SK-N-SH (cell line): ENCODE results near the gene GHRHR. TPM values are rescaled to one million over a fixed set of nuclear protein-coding genes. Genes with fewer than 3 reads are reported as not detected.

Experiments used
- CTCF ChIA-PET: fragments of 300-600, 350-600 bp; formaldehyde crosslinking; extraction: SDS; loops from one replicate; lab custom pipeline; 2021; lab: Yijun Ruan, JAX
- POLR2A ChIA-PET: fragments of 350-600 bp; sonication (Branson Sonifier 250); formaldehyde crosslinking; extraction: SDS; loops from one replicate; lab custom pipeline; 2020; ENCODE audit warnings: antibody characterized with exemption, inconsistent platforms; lab: Yijun Ruan, JAX
- DNase-seq: peaks from one replicate; pipeline ENCODE4 v3.0.0; 2012
- H2AFZ ChIP-seq: fragments of 200-600 bp; sonication (generic); 2 replicates; pipeline ENCODE4 v1.8.1; 2016; ENCODE audit warnings: antibody characterized with exemption, mild to moderate bottlenecking, low read depth
- H3F3A ChIP-seq: fragments of 200-600 bp; sonication (generic); replicated peaks from 2 replicates; pipeline ENCODE3; 2016; ENCODE audit warnings: antibody characterized with exemption, mild to moderate bottlenecking; ENCODE audit not compliant: insufficient read depth
- H3K27ac ChIP-seq, 2 experiments: fragments of 200-500 bp in 1 of 2; fragments of 200-600 bp in 1 of 2; sonication (Bioruptor generic) in 1 of 2; sonication (generic), shearing (Covaris generic) in 1 of 2; 2 replicates each; pipeline versions ENCODE4 v1.5.1 to v1.6.1; 2014 to 2016; ENCODE audit warnings: low read depth in 2 of 2, inconsistent platforms in 1 of 2, low read length in 1 of 2, mild to moderate bottlenecking in 1 of 2, mixed read lengths in 1 of 2
- H3K27me3 ChIP-seq: fragments of 200-600 bp; sonication (generic), shearing (Covaris generic); 2 replicates; pipeline ENCODE4 v1.6.1; 2016; ENCODE audit warnings: mixed run types; ENCODE audit not compliant: insufficient read depth
- H3K36me3 ChIP-seq, 2 experiments: fragments of 200-500 bp in 1 of 2; fragments of 200-600 bp in 1 of 2; sonication (Bioruptor generic) in 1 of 2; sonication (generic) in 1 of 2; replicated peaks in 1 of 2; 2 replicates each; pipeline versions ENCODE3 to v1.5.1; 2014 to 2016; ENCODE audit warnings: low read length in 1 of 2, mild to moderate bottlenecking in 1 of 2; ENCODE audit not compliant: insufficient read depth in 2 of 2, control insufficient read depth in 1 of 2
- H3K4me1 ChIP-seq, 2 experiments: fragments of 200-500 bp in 1 of 2; fragments of 200-600 bp in 1 of 2; sonication (Bioruptor generic) in 1 of 2; sonication (generic), shearing (Covaris generic) in 1 of 2; 2 replicates each; pipeline versions ENCODE4 v1.5.1 to v1.6.1; 2014 to 2016; ENCODE audit warnings: low read depth in 1 of 2, low read length in 1 of 2, mixed run types in 1 of 2; ENCODE audit not compliant: insufficient read depth in 2 of 2, control insufficient read depth in 1 of 2
- H3K4me2 ChIP-seq: fragments of 200-600 bp; sonication (generic), shearing (Covaris generic); 2 replicates; pipeline ENCODE4 v1.6.1; 2017; ENCODE audit warnings: mixed run types
- H3K4me3 ChIP-seq, 2 experiments: fragments of 200-500 bp in 1 of 2; fragments of 200-600 bp in 1 of 2; sonication (Bioruptor generic) in 1 of 2; sonication (generic), shearing (Covaris generic) in 1 of 2; 2 replicates each; pipeline versions ENCODE4 v1.5.1 to v1.8.1; 2014 to 2016; ENCODE audit warnings: low read depth in 2 of 2, inconsistent platforms in 1 of 2, low read length in 1 of 2, mild to moderate bottlenecking in 1 of 2, mixed read lengths in 1 of 2, moderate library complexity in 1 of 2
- H3K79me2 ChIP-seq: fragments of 200-600 bp; sonication (generic); 2 replicates; pipeline ENCODE4 v1.8.1; 2017; ENCODE audit warnings: mild to moderate bottlenecking; ENCODE audit not compliant: insufficient read depth
- H3K9ac ChIP-seq: fragments of 200-600 bp; sonication (generic); 2 replicates; pipeline ENCODE4 v1.6.1; 2017; ENCODE audit warnings: mixed run types
- H3K9me2 ChIP-seq: fragments of 200-600 bp; sonication (generic); 2 replicates; pipeline ENCODE4 v1.6.1; 2017; ENCODE audit warnings: mixed run types
- H3K9me3 ChIP-seq: fragments of 200-600 bp; sonication (generic); 2 replicates; pipeline ENCODE4 v1.6.1; 2017; ENCODE audit warnings: mixed run types, mild to moderate bottlenecking, moderate library complexity
- H4K20me1 ChIP-seq: fragments of 200-600 bp; sonication (generic); 2 replicates; pipeline ENCODE4 v1.6.1; 2017; ENCODE audit warnings: mild to moderate bottlenecking, mixed run types; ENCODE audit not compliant: insufficient read depth
- CHD2 ChIP-seq: fragments of 150-350 bp; IDR thresholded peaks from 2 replicates; pipeline ENCODE4 v1.6.1; 2018; ENCODE audit warnings: low read length; ENCODE audit not compliant: partially characterized antibody
- EZH2phosphoT487 ChIP-seq: fragments of 200-600 bp; sonication (generic); IDR thresholded peaks from 2 replicates; pipeline ENCODE4 v1.6.1; 2017; ENCODE audit warnings: low read depth, mixed run types, mild to moderate bottlenecking, antibody characterized with exemption, moderate library complexity, borderline replicate concordance
- FOXJ3 ChIP-seq: sonication (generic); formaldehyde crosslinking; IDR thresholded peaks from 2 replicates; pipeline ENCODE4 v1.5.1; 2020; ENCODE audit warnings: mild to moderate bottlenecking, missing genetic modification reagents
- FOXM1 ChIP-seq: IDR thresholded peaks from 2 replicates; pipeline ENCODE4 v1.4.0; 2012; ENCODE audit warnings: low read depth, mild to moderate bottlenecking
- GABPA ChIP-seq: IDR thresholded peaks from 2 replicates; pipeline ENCODE4 v1.4.0; 2012; ENCODE audit warnings: low read depth, mild to moderate bottlenecking
- GATA2 ChIP-seq: sonication (generic); formaldehyde crosslinking; IDR thresholded peaks from 2 replicates; pipeline ENCODE4 v1.5.0; 2020; ENCODE audit warnings: mild to moderate bottlenecking, missing genetic modification reagents
- IRF3 ChIP-seq: fragments of 150-350 bp; IDR thresholded peaks from 2 replicates; pipeline ENCODE4 v1.6.1; 2016; ENCODE audit warnings: mild to moderate bottlenecking, low read depth, low read length
- NFIC ChIP-seq: IDR thresholded peaks from 2 replicates; pipeline ENCODE4 v1.4.0; 2012; ENCODE audit warnings: borderline replicate concordance
- PBX3 ChIP-seq: IDR thresholded peaks from 2 replicates; pipeline ENCODE4; 2012
- POLR2AphosphoS5 ChIP-seq: IDR thresholded peaks from 2 replicates; pipeline ENCODE4 v1.6.1; 2012; ENCODE audit warnings: low read depth, low read length
- RAD21 ChIP-seq: IDR thresholded peaks from 2 replicates; pipeline ENCODE4 v1.6.1; 2012; ENCODE audit warnings: mild to moderate bottlenecking, low read length
- REST ChIP-seq: IDR thresholded peaks from 2 replicates; pipeline ENCODE4 v1.6.1; 2012; ENCODE audit warnings: mild to moderate bottlenecking, low read depth, low read length, moderate library complexity
- RXRA ChIP-seq: IDR thresholded peaks from 2 replicates; pipeline ENCODE4 v1.4.0; 2012; ENCODE audit warnings: low read depth, mild to moderate bottlenecking, borderline replicate concordance
- SIN3A ChIP-seq: IDR thresholded peaks from 2 replicates; pipeline ENCODE4 v1.6.1; 2012; ENCODE audit warnings: low read depth, mild to moderate bottlenecking, low read length, moderate library complexity, borderline replicate concordance
- TCF12 ChIP-seq: IDR thresholded peaks from 2 replicates; pipeline ENCODE4 v1.4.0; 2012
- USF1 ChIP-seq: IDR thresholded peaks from 2 replicates; pipeline ENCODE4 v1.4.0; 2012; ENCODE audit warnings: low read depth, borderline replicate concordance
- YY1 ChIP-seq: IDR thresholded peaks from 2 replicates; pipeline ENCODE4 v1.4.0; 2012; ENCODE audit warnings: low read depth, mild to moderate bottlenecking
- WGBS: methylation state at CpG from one replicate; pipeline ENCODE4 v1.1.6; 2017; ENCODE audit warnings: low lambda C conversion rate; 5-methylcytosine and 5-hydroxymethylcytosine counted together
- polyA plus RNA-seq, 3 experiments: library from polyadenylated mRNA; depleted of rRNA; stranded (reverse); fragments of >200 nt; gene quantifications; 2 replicates each; pipeline ENCODE4 v1.2.3, GENCODE V29; 2012

Gene GHRHR
- polyA plus RNA-seq, 1 of the 3 experiments (the other 2 are of a cell fraction), result not detected

- H3K9me3 ChIP-seq, result no peaks in the 10 kb centered on the region
- ChIA-PET POLR2A (no interaction called here), CTCF (interaction anchor here (1.3 to 7.6 kb wide), 7 partner anchors 10 to 106 kb away, joined by 3 to 50 read pairs (median 15); partner anchors contain the start of gene ADCYAP1R1)
- 11% methylated on average over 5 of the region's 5 CpGs for WGBS
- H3K27me3 ChIP-seq, result peaks cover 23% of the 10 kb centered on the region
- no peaks in the 10 kb centered on the region for H3F3A ChIP-seq
- no peak overlapping the region for H3K27ac ChIP-seq
- H3K4me3 ChIP-seq, result no peak overlapping the region
- DNase-seq, result no peak
- H3K36me3 ChIP-seq, result no peaks in the 10 kb centered on the region
- H2AFZ ChIP-seq, result no peak overlapping the region
- no peak overlapping the region for H3K4me2 ChIP-seq
- no peaks in the 10 kb centered on the region for H3K9me2 ChIP-seq
- H3K9ac ChIP-seq, result no peak overlapping the region
- no peak for TF ChIP-seq NFIC
- no peak for TF ChIP-seq GATA2 (CRISPR knock-in tag)
- no peak for TF ChIP-seq YY1
- no peak for TF ChIP-seq EZH2phosphoT487
- no peak for TF ChIP-seq FOXM1
- TF ChIP-seq TCF12, result no peak
- no peak for TF ChIP-seq FOXJ3
- no peak for TF ChIP-seq REST
- TF ChIP-seq POLR2AphosphoS5, result no peak
- no peak for TF ChIP-seq IRF3
- TF ChIP-seq RAD21, result no peak
- TF ChIP-seq GABPA, result no peak
- no peak for TF ChIP-seq CHD2
- no peaks in the 10 kb centered on the region for H4K20me1 ChIP-seq
- no peaks in the 10 kb centered on the region for H3K79me2 ChIP-seq
- H3K4me1 ChIP-seq, result peaks cover 0 to 23% of the 10 kb centered on the region in 2 experiments; a peak in 2 of 4 replicates
These were observed 64.3 kb downstream of the GHRHR start for GRCh38 chr7:31028006-31028405.

GRCh38 chr7:31028417-31028992 is 64.8 kb downstream of the GHRHR start:
- H2AFZ ChIP-seq, result no peak overlapping the region
- H4K20me1 ChIP-seq, result no peaks in the 10 kb centered on the region
- no peaks in the 10 kb centered on the region for H3K9me2 ChIP-seq
- CTCF ChIA-PET, result interaction anchor here (0.6 to 7.6 kb wide), 9 partner anchors 7 to 105 kb away, joined by 3 to 50 read pairs (median 12); partner anchors contain the start of gene ADCYAP1R1
- WGBS, result 62% methylated on average over 9 of the region's 18 CpGs
- no peak overlapping the region for H3K4me3 ChIP-seq
- H3K79me2 ChIP-seq, result no peaks in the 10 kb centered on the region
- H3K9ac ChIP-seq, result no peak overlapping the region
- POLR2A ChIA-PET, result no interaction called here
- H3K4me2 ChIP-seq, result no peak overlapping the region
- H3K4me1 ChIP-seq, result peaks cover 0 to 23% of the 10 kb centered on the region in 2 experiments; a peak in 2 of 4 replicates
- H3K27me3 ChIP-seq, result peaks cover 23% of the 10 kb centered on the region
- DNase-seq, result peak; percentile 65
- no peaks in the 10 kb centered on the region for H3K36me3 ChIP-seq
- no peak overlapping the region for H3K27ac ChIP-seq
- no peaks in the 10 kb centered on the region for H3K9me3 ChIP-seq
- no peaks in the 10 kb centered on the region for H3F3A ChIP-seq
- TF ChIP-seq GATA2 (CRISPR knock-in tag) (no peak), NFIC (no peak), PBX3 (no peak), SIN3A (no peak), GABPA (no peak), USF1 (no peak), REST (no peak), RXRA (no peak), POLR2AphosphoS5 (no peak)
